K562 treated with DMSO at 1 percent for 24 hours (cell line): Measurements from ENCODE around the gene CD99L2. TPM values are rescaled to one million over a fixed set of nuclear protein-coding genes. Genes with fewer than 3 reads are reported as not detected.

Source experiments
- total RNA-seq: library from RNA; unstranded; fragments of 300-600 nt; gene quantifications from 2 replicates; pipeline ENCODE4 v1.2.3, GENCODE V29; 2022; ENCODE audit warnings: low read depth; ENCODE audit not compliant: insufficient read depth

Gene CD99L2, protein sequence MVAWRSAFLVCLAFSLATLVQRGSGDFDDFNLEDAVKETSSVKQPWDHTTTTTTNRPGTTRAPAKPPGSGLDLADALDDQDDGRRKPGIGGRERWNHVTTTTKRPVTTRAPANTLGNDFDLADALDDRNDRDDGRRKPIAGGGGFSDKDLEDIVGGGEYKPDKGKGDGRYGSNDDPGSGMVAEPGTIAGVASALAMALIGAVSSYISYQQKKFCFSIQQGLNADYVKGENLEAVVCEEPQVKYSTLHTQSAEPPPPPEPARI
- total RNA-seq = 41.3 and 42.2 TPM in 2 replicates

DNA sequence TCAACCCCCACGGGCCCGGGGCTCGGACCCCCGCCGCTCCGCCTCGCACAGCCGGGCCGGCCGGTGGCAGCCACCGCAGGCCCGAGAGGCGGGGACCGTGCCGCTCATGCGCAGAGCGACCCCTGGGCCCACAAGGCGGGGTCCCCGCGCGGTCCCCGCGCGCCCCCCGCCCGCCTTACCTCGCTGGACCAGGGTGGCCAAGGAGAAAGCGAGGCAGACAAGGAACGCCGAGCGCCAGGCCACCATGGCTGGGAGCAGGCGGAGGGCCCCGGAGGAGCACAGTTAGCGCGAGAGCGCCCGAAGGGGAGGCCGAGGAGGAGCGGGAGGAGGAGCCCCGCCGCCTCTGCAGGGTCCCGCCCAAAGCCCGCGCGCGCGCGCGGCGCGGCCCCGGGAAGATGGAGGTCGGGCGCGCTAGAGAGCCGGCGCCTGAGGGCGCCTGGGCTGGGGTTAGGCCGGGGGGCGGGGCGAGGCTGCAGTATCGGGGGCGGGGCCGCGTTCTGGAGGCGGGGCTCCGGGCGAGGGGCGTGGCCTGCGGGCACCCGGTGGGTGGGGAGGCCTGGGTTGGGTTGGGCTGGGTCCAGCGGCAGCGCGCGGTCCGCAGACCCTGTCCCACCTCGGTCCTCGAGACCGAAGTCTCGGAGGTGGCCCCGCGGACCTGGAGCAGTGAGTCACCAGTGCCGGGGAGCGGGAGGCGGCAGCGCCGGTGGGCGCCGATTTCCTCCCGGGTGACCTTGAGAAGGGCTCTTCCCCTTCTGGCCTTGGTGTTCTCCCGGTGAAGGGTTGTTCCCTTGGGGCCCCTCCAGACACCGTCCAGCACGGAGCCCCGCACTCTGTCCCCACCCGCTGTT is at the start of gene CD99L2:
CD99L2 (minus strand) TSS at position 326 of the 848 bp plus-strand sequence; CDS start at position 246, 80 bp downstream.

Other genes with a start within 250 kb of the CD99L2 start
- 18.6 and 19.0 TPM in 2 replicates for gene MTMR1, start 205.3 kb downstream of the CD99L2 start, total RNA-seq
- 29.6 and 30.2 TPM in 2 replicates for gene HMGB3, start 84.7 kb upstream of the CD99L2 start, total RNA-seq